ENCODE data around the gene CDT1. TPM values are rescaled to one million over a fixed set of nuclear protein-coding genes. Genes with fewer than 3 reads are reported as not detected.

CDT1 gene
- total and polyA plus RNA-seq, 10 of the 15 experiments (the other 5 are each of a cell fraction or from before 2014, with no cell fraction given), result 0.50 to 87.6 (median 8.8) TPM

- TF ChIP-seq ETV6 (conservative IDR thresholded peaks at IDR 0.05 in 1 of 2, IDR thresholded peaks at IDR 0.05 in 1 of 2; ENCODE audit: borderline replicate concordance in 1 of 2, low read depth in 1 of 2) (no peak), CBX3 (IDR thresholded peaks at IDR 0.05; ENCODE audit: borderline replicate concordance, low read depth) (no peak), RAD21 (IDR thresholded peaks at IDR 0.05; ENCODE audit: insufficient read depth, low read depth, low read length) (peak; percentile 42), FOS (IDR thresholded peaks at IDR 0.05; ENCODE audit: borderline replicate concordance, extremely low read depth, insufficient read length) (no peak), ZBTB40 (IDR thresholded peaks at IDR 0.05; ENCODE audit: borderline replicate concordance) (no peak), SUZ12 (IDR thresholded peaks at IDR 0.05; ENCODE audit: unreplicated experiment) (no peak), WRNIP1 (IDR thresholded peaks at IDR 0.05; ENCODE audit: borderline replicate concordance, low read depth, low read length) (no peak), RB1 (IDR thresholded peaks at IDR 0.05; ENCODE audit: borderline replicate concordance) (no peak), SMAD5 (IDR thresholded peaks at IDR 0.05; ENCODE audit: low read depth) (no peak), ESRRA (IDR thresholded peaks at IDR 0.05; ENCODE audit: low read length) (no peak), FOXK2 (IDR thresholded peaks at IDR 0.05) (no peak), NFYB (IDR thresholded peaks at IDR 0.05; ENCODE audit: insufficient read depth, low read depth, low read length) (no peak), ZNF687 (IDR thresholded peaks at IDR 0.05) (no peak), MTA2 (IDR thresholded peaks at IDR 0.05; ENCODE audit: low read depth) (no peak), ATF7 (IDR thresholded peaks at IDR 0.05; ENCODE audit: low read depth) (no peak)
- TF ChIP-seq, protein P1, sequence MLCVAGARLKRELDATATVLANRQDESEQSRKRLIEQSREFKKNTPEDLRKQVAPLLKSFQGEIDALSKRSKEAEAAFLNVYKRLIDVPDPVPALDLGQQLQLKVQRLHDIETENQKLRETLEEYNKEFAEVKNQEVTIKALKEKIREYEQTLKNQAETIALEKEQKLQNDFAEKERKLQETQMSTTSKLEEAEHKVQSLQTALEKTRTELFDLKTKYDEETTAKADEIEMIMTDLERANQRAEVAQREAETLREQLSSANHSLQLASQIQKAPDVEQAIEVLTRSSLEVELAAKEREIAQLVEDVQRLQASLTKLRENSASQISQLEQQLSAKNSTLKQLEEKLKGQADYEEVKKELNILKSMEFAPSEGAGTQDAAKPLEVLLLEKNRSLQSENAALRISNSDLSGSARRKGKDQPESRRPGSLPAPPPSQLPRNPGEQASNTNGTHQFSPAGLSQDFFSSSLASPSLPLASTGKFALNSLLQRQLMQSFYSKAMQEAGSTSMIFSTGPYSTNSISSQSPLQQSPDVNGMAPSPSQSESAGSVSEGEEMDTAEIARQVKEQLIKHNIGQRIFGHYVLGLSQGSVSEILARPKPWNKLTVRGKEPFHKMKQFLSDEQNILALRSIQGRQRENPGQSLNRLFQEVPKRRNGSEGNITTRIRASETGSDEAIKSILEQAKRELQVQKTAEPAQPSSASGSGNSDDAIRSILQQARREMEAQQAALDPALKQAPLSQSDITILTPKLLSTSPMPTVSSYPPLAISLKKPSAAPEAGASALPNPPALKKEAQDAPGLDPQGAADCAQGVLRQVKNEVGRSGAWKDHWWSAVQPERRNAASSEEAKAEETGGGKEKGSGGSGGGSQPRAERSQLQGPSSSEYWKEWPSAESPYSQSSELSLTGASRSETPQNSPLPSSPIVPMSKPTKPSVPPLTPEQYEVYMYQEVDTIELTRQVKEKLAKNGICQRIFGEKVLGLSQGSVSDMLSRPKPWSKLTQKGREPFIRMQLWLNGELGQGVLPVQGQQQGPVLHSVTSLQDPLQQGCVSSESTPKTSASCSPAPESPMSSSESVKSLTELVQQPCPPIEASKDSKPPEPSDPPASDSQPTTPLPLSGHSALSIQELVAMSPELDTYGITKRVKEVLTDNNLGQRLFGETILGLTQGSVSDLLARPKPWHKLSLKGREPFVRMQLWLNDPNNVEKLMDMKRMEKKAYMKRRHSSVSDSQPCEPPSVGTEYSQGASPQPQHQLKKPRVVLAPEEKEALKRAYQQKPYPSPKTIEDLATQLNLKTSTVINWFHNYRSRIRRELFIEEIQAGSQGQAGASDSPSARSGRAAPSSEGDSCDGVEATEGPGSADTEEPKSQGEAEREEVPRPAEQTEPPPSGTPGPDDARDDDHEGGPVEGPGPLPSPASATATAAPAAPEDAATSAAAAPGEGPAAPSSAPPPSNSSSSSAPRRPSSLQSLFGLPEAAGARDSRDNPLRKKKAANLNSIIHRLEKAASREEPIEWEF (IDR thresholded peaks at IDR 0.05; ENCODE audit: insufficient replicate concordance, low read depth, low read length), result no peak
These were observed 19.3 kb upstream of the CDT1 start (continued) for GRCh38 chr16:88784074-88784855.
